NCI-H128 (cell line): Measurements from ENCODE around the gene PLEKHG4B.
"Not testable (repeated sequence)": the region's sequence is repeated elsewhere in the genome, so short reads cannot be mapped to it uniquely, and the experiment has no call there.

Experiments
- DNase-seq: peaks from one replicate; lab custom pipeline; 2025; ENCODE audit not compliant: unreplicated experiment; lab: John Stamatoyannopoulos, UW

The PLEKHG4B gene

DNA sequence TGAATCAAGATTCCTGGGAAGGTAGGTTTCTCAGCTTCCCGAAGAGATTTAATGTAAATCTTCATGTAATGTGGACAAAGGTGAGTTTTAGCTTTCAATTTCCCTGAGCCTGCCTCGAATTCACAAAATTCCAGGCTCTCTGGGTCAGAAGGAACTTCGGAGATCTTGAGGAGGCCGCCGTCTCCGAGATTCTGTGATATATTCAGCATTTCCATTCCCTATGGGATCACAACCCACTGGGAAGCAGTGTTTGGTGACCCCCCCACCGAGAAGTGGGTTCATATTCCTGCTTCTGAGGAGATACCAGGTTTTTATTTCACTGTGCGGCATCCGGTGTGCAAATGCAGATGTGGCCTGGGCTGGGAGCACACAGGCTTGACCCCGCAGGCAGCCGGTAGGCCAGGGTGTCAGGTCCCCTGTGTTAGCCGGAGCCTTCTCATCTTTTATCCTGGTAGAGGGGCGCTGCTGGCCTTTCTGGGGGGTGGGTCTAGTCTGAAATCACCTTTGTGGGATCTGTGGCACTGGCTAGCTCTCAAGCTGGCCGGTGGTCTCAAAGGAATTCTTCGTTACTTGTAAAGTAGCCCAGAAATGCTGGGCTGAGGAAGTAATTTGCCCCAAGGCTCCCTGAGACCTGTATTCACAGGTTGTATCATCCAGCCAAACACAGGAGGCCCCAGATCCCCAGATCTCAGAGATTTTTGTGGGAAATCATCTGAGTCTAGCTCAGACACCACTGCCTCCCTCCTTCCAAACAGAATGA is 1.4 kb downstream of the PLEKHG4B start:
- DNase-seq = no peak

DNA sequence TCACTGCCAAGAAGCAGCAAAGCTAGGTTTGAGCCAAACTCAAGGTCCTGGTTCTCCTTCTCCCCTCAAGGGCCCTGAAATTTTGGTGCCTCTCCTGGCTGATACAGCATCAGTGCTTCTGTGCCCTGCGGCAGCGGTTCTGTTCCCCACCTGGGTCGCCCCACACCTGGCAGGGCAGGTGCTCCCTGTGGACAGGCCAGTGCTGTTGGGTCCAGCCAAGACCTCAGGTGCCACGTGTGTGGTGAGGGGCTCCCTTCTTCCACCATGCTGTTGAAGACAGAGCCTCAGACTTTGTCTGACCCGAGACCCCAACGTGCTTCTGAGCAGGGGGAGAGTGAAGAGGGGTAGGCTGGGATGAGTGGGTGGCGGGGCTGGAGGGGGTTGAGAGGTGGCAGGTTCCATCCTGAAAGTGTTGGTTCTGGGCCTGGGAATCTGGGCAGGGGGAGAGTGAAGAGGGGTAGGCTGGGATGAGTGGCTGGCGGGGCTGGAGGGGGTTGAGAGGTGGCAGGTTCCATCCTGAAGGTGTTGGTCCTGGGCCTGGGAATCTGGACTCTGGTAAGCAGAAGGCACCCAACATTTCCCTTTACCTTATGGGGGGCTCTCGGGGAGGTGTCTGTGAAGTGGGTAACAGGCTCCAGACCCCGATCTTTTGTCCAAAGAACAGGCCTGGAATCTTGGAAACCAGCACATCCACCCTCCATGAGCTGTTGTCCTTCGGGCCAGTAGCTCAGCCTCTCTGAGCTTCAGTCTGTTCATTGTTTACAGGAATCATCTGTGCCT is 2.3 kb downstream of the PLEKHG4B start:
- no peak for DNase-seq

DNA sequence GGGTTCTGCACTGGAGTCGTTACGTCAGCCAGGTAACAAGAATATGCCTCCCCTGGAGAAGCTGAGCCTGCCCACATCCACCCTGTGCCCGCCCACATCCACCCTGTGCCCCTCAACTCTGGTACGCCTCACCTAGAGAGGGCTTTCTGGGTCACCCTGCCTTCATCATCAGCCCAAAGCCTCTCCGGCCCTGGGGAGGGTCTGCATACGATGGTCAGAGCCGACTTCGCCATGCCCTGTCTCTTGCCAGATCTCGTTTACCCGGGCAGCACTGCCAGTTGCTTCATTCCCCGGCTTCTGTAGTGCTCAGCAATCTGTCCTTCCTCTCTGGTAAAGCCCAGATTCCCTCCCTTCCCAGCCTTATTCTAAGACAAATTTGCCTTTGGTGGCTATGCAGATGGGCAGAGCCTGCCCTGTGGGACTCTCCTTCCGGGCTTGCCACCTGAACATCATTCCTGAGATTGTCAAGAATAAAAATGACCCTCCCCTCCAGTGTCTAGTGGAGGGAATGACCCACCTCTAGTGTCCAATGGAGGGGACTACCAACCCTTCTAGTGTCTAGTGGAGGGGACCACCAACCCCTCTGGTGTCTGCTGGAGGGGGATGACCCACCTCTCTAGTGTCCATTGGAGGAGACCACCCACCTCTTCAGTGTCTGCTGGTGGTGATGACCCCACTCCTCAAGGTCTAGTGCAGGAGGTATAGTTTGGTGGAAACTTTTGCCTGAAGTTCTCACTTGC is 3.4 kb downstream of the PLEKHG4B start:
- DNase-seq = no peak

DNA sequence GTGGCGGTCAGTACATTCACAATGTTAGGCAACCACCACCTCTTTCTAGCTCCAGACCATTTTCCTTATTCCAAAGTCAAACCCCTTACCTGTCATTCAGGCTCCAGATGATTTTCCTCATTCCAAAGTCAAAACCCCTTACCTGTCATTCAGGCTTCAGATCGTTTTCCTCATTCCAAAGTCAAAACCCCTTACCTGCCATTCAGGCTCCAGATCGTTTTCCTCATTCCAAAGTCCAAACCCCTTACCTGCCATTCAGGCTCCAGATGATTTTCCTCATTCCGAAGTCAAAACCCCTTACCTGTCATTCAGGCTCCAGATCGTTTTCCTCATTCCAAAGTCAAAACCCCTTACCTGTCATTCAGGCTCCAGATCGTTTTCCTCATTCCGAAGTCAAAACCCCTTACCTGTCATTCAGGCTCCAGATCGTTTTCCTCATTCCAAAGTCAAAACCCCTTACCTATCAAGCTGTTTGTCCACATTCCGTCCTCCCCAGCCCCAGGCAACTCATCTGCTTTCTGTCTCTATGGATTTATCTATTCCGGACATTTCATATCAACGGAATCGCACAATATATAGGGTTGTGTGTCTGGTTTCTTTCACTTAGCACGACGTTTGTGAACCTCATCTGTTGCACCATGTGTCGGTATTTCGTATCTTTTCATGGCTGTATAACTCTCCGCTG is 5.2 kb downstream of the PLEKHG4B start:
- no peak for DNase-seq

DNA sequence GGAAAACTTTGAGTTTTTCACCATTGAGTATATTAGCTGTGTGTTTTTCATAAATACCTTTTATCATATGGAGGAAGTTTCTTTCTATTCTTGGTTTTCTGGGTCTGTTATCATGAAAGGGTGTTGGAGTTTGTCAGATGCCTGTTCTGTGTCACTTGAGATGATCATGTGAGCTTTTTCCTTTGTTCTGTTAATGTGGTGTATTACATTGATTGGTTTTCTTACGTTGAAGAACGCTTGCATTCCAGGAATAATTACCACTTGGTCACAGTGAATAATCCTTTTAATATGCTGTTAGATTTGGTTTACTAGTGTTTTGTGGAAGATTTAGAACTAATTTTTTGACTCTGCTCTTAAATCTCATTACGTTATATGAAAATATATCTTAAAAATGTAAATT is 7.8 kb downstream of the PLEKHG4B start:
- DNase-seq = peak; percentile 7

DNA sequence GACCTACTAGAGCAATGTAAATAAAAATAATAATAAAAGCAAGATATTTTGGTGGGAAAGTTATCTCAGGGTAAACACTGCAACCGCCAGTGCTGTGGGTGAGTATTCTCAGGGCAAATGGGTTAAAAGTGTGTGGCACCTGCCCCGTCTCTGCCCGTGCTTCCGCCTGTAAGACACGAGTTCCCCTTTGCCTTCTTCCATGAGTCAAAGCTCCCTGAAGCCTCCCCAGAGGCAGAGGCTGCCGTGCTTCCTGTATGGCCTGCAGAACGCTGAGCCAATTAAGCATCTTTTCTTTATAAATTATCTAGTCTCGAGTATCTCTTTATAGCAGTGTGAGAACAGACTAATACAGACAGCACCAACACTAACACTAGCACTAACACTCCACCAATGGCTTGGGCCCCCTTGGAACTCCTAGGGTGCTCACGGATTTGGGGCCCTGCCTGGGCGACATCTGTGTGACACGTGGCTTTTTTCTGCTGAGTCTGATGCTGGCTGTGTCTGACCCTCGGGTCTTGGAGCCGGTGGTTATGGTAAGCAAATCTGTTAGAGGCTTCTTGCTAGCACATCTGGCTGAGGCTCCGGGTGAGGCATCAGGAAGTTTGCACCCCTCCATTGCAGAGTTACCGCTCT is 10.6 kb downstream of the PLEKHG4B start:
- no peak for DNase-seq

DNA sequence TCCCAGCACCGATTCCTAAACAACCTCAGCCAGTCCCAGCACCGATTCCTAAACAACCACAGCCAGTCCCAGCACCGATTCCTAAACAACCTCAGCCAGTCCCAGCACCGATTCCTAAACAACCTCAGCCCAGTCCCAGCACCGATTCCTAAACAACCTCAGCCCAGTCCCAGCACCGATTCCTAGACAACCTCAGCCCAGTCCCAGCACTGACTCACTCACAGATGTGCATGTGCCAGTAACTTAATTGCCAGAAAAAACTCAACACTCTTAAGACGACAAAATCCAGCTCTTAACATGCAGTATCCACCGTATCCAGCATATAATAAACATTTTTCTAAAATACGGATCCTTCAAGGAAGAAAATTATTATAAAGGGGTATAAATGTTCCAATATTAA is 12.1 kb downstream of the PLEKHG4B start:
- not testable (repeated sequence) for DNase-seq

DNA sequence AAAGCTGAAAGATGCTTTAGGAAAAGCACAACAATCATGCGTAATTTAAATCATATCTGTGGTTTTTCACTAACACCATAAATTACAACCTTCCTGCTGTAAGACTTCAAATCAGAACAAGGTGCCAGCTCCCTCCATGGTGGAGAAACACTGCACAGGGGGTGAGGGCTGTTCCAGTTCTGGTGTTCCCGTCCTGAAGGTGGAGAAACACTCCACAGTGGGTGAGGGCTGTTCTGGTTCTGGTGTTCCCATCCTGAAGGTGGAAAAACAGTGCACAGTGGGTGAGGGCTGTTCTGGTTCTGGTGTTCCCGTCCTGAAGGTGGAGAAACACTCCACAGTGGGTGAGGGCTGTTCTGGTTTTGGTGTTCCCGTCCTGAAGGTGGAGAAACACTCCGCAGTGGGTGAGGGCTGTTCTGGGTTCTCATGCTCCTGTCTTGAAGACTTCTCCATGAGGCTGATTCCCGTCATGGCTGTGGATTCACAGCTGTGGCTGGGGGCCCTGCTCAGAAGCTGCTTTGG is 12.9 kb downstream of the PLEKHG4B start:
- DNase-seq = no peak

DNA sequence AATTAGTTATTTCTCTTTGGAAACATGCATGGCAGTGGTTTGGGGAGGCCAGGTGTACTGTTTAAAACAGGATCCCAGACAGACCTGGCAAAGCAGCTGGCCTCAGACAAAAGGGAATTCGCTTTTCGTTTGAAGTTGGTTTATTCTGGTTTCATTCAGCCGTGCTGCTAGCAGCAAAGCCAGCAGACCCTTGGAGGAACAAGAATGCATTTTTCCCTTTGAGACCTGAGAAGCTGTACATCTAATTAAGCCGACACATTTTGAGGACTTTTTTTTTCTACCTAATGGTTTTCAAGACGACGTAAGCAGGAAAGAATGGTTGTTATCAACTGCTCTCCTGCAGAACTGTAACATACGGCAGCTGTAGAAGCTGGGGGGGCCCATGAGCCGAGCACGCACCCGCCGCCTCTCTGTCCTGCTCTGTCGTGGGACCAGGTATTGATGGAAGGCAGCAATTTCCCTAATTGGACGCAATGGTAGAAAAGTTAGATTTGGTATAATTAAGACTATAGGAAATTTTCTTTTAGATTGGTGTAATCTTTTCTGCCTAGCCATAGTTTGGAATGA is 13.6 kb downstream of the PLEKHG4B start:
- DNase-seq = peak; percentile 53

DNA sequence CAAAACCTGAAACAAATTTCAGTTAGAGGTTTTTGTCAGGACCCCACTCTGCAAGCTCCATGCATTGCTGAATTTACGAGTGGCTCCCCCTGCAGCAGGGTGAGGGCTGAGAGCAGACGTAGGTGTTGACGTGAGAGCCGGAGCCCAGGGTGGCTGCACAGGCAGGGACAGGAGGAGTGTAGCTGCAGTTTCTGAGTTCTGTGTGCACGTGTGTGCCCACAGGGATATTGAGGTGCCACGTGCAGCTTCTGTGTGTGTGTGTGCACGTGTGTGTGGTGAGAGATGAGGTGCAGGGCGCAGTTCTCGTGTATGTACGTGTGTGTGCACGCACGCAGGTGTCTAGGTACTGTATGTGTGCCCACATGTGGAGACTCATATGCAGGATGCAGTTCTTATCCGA is 14.6 kb downstream of the PLEKHG4B start:
- peak; percentile 59 for DNase-seq

DNA sequence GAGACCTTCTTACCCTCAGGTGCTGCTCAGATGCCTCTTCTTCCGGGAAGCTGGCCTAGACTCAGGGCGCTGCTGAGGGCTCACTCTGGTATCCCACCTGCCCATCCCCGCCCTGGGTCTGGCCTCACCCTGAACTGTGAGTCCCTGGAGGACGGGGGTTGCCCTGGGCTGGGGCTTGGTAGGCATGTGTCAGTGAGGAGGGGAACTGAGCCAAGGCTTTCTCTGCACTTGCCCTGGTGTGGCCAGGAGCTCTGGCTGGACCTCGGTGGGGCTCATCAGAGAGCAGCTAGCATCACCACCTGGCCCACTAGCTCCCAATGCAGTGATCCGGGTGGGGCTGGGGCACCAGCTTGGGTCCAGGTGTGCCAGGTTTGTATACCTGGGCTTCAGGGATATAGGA is 15.6 kb downstream of the PLEKHG4B start:
- DNase-seq = no peak

DNA sequence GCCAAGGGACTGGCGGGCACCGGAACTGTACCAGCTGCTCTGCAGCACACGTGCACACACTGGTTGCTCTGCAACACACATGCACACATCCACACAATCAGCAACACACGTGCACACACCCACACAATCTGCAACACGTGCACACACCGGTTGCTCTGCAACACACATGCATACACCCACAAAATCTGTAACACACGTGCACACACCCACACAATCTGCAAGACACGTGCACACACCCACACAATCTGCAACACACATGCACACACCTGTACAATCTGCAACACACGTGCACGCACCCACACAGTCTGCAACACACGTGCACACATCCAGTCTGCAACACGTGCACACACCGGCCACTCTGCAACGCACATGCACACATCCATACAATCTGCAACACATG is 17.9 kb downstream of the PLEKHG4B start:
- no peak for DNase-seq

DNA sequence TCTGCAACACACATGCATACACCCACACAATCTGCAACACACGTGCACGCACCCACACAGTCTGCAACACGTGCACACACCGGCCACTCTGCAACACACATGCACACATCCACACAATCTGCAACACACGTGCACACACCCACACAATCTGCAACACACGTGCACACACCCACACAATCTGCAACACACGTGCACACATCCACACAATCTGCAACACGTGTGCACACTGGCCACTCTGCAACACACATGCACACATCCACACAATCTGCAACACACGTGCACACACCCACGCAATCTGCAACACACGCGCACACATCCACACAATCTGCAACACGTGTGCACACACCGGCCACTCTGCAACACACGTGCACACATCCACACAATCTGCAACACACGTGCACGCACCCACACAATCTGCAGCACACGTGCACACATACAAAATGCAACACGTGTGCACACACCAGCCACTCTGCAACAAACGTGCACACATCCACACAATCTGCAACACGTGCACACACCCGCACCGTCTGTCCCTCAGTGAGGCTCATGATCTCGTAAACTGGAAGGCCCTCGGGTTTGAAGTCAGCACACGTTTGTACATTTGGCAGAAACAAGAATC is 18.4 kb downstream of the PLEKHG4B start:
- no peak for DNase-seq

DNA sequence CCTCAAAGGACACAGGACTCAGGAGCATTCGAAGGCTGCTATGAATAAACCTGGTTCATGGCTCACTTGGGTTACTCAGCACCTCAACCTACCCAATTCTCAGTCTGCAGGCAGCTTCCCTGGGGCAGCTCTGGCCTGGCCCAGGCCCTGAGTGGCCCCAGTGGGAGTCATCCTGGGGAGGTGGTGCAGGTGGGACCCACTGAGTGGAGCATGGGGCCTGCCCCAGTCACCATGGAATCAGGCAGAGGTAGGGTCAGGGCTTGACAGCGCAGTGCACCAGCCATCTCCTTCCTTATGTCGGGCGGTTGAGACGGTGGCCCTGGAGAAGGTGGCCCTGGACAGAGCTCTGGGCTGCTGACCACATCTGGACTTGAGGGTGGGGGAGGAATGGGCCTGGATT is 19.2 kb downstream of the PLEKHG4B start:
- no peak for DNase-seq

DNA sequence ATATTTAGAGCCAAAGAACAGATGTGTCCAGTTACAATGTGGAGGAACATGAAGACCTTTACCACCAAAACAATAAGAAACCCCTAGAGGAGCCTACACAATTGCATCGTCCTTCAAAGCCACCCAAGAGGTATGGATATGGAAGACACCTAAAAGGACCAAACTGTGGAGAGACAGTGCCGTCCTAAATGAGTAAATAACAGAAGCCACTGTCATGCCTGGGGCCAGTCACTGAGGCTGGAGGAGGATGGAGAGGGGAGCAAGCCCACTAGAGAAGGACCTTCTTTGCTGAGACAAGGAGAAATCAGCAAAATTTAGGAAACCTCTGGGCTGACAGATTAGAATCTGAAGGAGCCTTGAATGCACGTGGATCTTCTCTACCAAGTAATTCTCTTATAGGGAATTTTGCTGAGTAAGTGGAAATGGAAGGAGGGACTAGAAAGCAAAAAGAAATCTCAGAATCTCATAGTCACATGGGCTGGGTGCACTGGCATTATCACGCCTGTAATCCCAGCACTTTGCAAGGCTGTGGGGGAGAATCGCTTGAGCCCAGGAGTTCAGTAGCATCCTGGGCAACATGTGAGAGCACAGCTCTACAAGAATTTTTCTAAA is 27.6 kb downstream of the PLEKHG4B start:
- no peak for DNase-seq

DNA sequence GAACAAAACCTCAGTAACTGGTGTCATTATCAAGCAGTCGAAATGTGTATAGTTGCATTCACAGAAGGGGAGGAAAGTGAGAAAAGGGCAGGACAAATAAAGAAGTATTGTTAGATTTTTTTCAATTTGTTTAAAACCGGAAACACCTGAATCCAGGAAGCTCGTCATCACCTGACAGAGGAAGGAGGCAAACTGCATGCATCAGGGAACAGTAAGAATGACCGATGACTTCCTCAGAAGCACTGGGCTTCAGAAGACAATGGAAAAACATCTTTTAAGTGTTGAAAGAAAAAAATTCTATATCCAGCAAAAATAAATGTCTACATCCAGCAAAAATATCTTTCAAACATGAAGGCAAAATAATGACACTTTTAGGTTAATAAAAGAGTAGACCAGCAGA is 29.5 kb downstream of the PLEKHG4B start:
- no peak for DNase-seq

DNA sequence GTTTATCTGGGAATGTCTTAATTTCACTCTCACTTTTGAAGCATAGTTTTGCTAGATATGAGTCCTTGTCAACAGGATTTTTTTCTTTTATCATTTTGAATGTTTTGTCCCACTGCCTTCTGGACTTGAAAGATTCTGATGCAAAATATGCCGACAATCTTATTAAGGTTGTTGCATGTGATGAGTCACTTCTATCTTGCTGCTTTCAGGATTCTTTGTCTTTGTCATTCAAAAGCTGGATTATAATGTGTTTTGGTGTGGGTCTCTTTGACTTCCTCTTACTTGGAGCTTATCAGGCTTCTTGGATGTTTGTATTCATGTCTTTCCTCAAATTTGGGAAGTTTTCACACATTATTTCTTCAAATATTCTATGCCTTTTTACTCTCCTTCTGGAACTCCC is 33.8 kb downstream of the PLEKHG4B start:
- DNase-seq = no peak

DNA sequence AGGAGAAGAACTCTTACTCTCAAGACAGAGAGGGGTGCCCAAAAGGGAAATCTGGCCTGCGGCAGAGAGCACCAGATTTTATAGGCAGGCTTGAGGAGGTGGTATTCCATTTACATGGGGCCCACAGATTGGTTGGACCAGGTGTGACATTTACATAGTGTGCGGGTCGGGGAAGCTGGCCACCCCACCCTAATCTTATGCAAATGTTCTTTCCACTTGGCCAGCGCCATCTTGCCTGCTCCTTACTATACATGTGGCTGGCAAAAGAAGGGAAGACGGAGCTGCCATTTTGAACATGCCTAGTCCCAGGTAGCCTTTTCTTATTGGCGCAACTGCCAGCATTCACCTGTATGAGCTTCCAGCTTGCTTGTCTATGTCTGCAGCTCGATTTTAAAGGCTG is 34.8 kb downstream of the PLEKHG4B start:
- no peak for DNase-seq

DNA sequence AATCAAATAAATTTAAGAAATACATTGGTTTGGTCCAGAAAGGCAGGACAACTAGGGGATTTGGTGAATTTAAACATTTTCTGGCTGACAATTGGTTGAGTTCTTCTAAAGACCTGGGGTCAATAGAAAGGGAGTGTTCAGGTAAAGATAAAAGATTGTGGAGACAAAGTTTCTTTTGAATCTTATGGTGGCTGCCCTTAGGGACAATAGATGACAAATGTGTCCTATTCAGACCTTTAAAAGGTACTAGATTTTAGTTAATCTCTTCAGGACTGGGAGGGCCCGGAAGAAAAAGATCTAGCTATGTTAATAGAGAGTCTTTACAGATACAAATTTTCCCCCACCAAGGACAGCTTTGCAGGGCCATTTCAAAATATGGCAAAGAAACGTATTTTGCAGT is 35.9 kb downstream of the PLEKHG4B start:
- no peak for DNase-seq
